Loucy (cell line): ENCODE measurements around the gene RIMKLB.

Experiments used
- EZH2phosphoT487 ChIP-seq: fragments of 200-600 bp; IDR thresholded peaks from 2 replicates; pipeline ENCODE4 v1.6.1; 2018; ENCODE audit warnings: antibody characterized with exemption, mild to moderate bottlenecking, moderate library complexity, borderline replicate concordance
- TF ChIP-seq, protein P1 (sequence below): fragments of 200-600 bp; sonication (generic); conservative IDR thresholded peaks from 2 replicates; pipeline ENCODE4 v1.5.1; 2014; ENCODE audit warnings: mild to moderate bottlenecking, antibody characterized with exemption, low read length

DNA sequence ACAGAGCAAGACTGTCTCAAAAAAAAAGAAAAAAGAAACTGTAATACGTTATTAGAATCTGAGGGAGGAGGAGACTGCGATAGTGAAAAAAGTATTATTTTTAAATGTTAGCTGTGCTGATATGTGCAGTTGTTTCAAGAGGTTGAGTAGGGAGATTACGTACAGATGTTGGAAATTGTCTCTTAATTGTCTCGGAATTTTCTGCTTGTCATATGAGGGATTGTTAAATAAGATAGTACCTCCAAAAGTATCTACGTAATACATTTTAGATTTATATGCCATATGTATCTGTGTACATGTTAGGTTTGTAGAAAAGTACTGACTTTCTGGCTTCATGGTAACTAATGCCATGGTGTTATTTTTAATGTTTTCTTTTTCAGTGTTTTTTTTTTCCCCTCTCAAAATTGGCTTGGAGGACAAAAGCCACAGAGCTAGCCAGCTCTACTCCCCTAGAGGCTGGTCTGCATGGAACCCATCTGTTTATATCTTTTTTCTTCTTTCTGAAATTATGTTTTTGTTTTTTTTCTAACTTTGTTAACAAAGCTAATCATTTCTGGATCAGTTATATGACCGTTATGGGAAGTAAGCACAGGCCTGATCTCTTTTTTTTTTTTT, 3.4 kb downstream of the RIMKLB start:
- TF ChIP-seq, protein P1, sequence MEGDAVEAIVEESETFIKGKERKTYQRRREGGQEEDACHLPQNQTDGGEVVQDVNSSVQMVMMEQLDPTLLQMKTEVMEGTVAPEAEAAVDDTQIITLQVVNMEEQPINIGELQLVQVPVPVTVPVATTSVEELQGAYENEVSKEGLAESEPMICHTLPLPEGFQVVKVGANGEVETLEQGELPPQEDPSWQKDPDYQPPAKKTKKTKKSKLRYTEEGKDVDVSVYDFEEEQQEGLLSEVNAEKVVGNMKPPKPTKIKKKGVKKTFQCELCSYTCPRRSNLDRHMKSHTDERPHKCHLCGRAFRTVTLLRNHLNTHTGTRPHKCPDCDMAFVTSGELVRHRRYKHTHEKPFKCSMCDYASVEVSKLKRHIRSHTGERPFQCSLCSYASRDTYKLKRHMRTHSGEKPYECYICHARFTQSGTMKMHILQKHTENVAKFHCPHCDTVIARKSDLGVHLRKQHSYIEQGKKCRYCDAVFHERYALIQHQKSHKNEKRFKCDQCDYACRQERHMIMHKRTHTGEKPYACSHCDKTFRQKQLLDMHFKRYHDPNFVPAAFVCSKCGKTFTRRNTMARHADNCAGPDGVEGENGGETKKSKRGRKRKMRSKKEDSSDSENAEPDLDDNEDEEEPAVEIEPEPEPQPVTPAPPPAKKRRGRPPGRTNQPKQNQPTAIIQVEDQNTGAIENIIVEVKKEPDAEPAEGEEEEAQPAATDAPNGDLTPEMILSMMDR: no peak
- TF ChIP-seq EZH2phosphoT487: no peak
